Left lung (tissue), 10 donors: Measurements from ENCODE around the gene ATP2C1. TPM values are rescaled to one million over a fixed set of nuclear protein-coding genes. Genes with fewer than 3 reads are reported as not detected.

ENCODE experiments used
- ATAC-seq: fragments of 200-7000 bp; cut with Tn5 transposase; one replicate; pipeline ENCODE4 v1.9.1; 2020; ENCODE audit warnings: moderate library complexity
- DNase-seq, 4 donors: peaks; one replicate each; pipeline ENCODE4 v3.0.0-alpha.2; 2013 to 2020
- H3K27ac ChIP-seq, 2 donors: fragments of 200-600 bp; sonication (generic) in 1 of 2; one replicate each; pipeline versions ENCODE4 v1.5.0 to v1.8.0; 2020 to 2021
- H3K27me3 ChIP-seq, 2 donors: fragments of 200-600 bp; sonication (generic) in 1 of 2; one replicate each; pipeline versions ENCODE4 v1.5.0 to v1.8.0; 2020 to 2021
- H3K36me3 ChIP-seq, 2 donors: fragments of 200-600 bp; sonication (generic) in 1 of 2; one replicate each; pipeline versions ENCODE4 v1.5.0 to v1.8.0; 2020 to 2021
- H3K4me1 ChIP-seq, 2 donors: fragments of 200-600 bp; one replicate each; pipeline ENCODE4 v1.8.0; 2021
- H3K4me3 ChIP-seq, 2 donors: fragments of 200-600 bp; sonication (generic) in 1 of 2; one replicate each; pipeline versions ENCODE4 v1.5.0 to v1.8.0; 2020 to 2021; ENCODE audit warnings: mild to moderate bottlenecking in 1 of 2
- H3K9me3 ChIP-seq, 2 donors: fragments of 200-600 bp; sonication (generic) in 1 of 2; one replicate each; pipeline versions ENCODE4 v1.5.0 to v1.8.0; 2020 to 2021
- CTCF ChIP-seq, 2 donors: fragments of 200-600 bp; sonication (generic) in 1 of 2; IDR thresholded peaks; one replicate each; pipeline versions ENCODE4 v1.5.0 to v1.8.0; 2021; ENCODE audit warnings: antibody characterized with exemption in 2 of 2
- intact Hi-C, 2 donors: fragments of 100-400 bp; cut with DNase I; formaldehyde crosslinking; loops; one replicate each; pipeline versions ENCODE4 v1.11.2 to v1.14.2; 2022
- polyA plus RNA-seq, 6 donors: library from polyadenylated mRNA; unstranded; fragments of 120-200 nt; gene quantifications; one replicate each; pipeline ENCODE4 v1.2.1, GENCODE V29; 2013; ENCODE audit not compliant: insufficient read length in 6 of 6
- total RNA-seq, 2 donors: library from RNA; stranded (reverse); fragmentation: NEBNext Ultra II Directional; extraction: Animal tissue kit (Norgen Biotek cat#: 25700); gene quantifications; one replicate each; pipeline ENCODE4 v1.2.1, GENCODE V29; 2021
- donor health status: DM: no; HTN: yes; CAD: no.
- donor health status: DM: no; HTN: no; CAD: no.

ATP2C1 gene
- total and polyA plus RNA-seq, 8 donors: 113 to 161 (median 130) TPM

GRCh38 chr3:130934442-130935089 is 40.7 kb downstream of the ATP2C1 start:
- no peak overlapping the region for H3K27ac ChIP-seq
- peaks cover 0 to 3% of the 10 kb centered on the region in 2 donors for H3K4me1 ChIP-seq
- intact Hi-C loops: no loop called here
- no peak for TF ChIP-seq CTCF (IDR thresholded peaks at IDR 0.05)
- H3K9me3 ChIP-seq: no peaks in the 10 kb centered on the region
- H3K27me3 ChIP-seq: no peaks in the 10 kb centered on the region
- H3K4me3 ChIP-seq: no peak overlapping the region
- ATAC-seq: no peak
- DNase-seq: no peak
- peaks cover 0 to 25% of the 10 kb centered on the region in 2 donors for H3K36me3 ChIP-seq

- no peak for TF ChIP-seq CTCF (IDR thresholded peaks at IDR 0.05)
- Histone ChIP-seq H3K27ac (no peak overlapping the region), H3K36me3 (peaks cover 0 to 26% of the 10 kb centered on the region in 2 donors), H3K9me3 (no peaks in the 10 kb centered on the region), H3K4me1 (peaks cover 0 to 3% of the 10 kb centered on the region in 2 donors), H3K4me3 (no peak overlapping the region), H3K27me3 (no peaks in the 10 kb centered on the region)
- ATAC-seq: peak; percentile 62
- intact Hi-C loops: no loop called here
- DNase-seq: no peak
Observed at GRCh38 chr3:130935761-130936492, 42.0 kb downstream of the ATP2C1 start.

GRCh38 chr3:130939753-130940152 is 45.9 kb downstream of the ATP2C1 start:
- no peak for TF ChIP-seq CTCF (IDR thresholded peaks at IDR 0.05)
- ATAC-seq (no peak), DNase-seq (no peak)
- no peaks in the 10 kb centered on the region for H3K27me3 ChIP-seq
- H3K36me3 ChIP-seq: peaks cover 0 to 46% of the 10 kb centered on the region in 2 donors
- H3K4me3 ChIP-seq: no peak overlapping the region
- peaks cover 0 to 3% of the 10 kb centered on the region in 2 donors for H3K4me1 ChIP-seq
- H3K9me3 ChIP-seq: no peaks in the 10 kb centered on the region
- no peak overlapping the region for H3K27ac ChIP-seq
- intact Hi-C loops: no loop called here

- Histone ChIP-seq H3K36me3 (peaks cover 0 to 49% of the 10 kb centered on the region in 2 donors), H3K9me3 (no peaks in the 10 kb centered on the region), H3K4me1 (no peaks in the 10 kb centered on the region), H3K27ac (no peak overlapping the region), H3K27me3 (no peaks in the 10 kb centered on the region), H3K4me3 (no peak overlapping the region)
- TF ChIP-seq CTCF (IDR thresholded peaks at IDR 0.05): no peak
- intact Hi-C loops: no loop called here
- DNase-seq (no peak), ATAC-seq (no peak)
Observed at GRCh38 chr3:130941793-130942192, 47.9 kb downstream of the ATP2C1 start.

GRCh38 chr3:130946882-130947281 is 53.0 kb downstream of the ATP2C1 start:
- no peak for TF ChIP-seq CTCF (IDR thresholded peaks at IDR 0.05)
- ATAC-seq (no peak), DNase-seq (no peak)
- H3K4me3 ChIP-seq: no peak overlapping the region
- H3K27ac ChIP-seq: no peak overlapping the region
- no peaks in the 10 kb centered on the region for H3K4me1 ChIP-seq
- peaks cover 0 to 65% of the 10 kb centered on the region in 2 donors for H3K36me3 ChIP-seq
- intact Hi-C loops: no loop called here
- H3K27me3 ChIP-seq: no peaks in the 10 kb centered on the region
- H3K9me3 ChIP-seq: no peaks in the 10 kb centered on the region
